ENCODE results near the gene PIANP. TPM values are rescaled to one million over a fixed set of nuclear protein-coding genes. Genes with fewer than 3 reads are reported as not detected.

Gene PIANP
- total and polyA plus RNA-seq, 2 donors (not counting 1 experiment from before 2014, with no cell fraction given), result 0.24 to 0.54 TPM

DNA sequence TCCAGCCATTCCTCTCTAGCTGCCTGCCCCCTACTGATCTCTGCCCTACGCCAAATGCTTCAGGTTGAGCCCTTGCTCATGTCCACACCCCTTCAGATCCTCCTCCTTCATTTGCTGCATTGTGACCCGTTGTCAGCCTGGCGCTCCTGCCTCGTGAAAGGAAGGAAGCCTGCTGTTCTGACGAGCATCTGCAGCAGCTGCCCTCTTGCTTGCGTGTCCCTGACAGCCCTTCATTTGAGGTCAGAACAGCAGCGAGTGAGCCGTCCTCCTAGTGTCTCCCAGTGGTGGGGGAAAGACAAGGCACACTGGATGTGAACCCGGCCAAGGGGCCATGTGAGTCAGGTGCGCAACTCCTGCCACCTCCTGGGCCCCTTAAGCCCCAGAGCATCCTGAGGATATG, 3.0 kb upstream of the PIANP start:
- no peak overlapping the region for H3K4me3 Mint-ChIP-seq
- CTCF ChIA-PET, result no interaction called here
- H3K27me3 Mint-ChIP-seq, result peaks cover 35% of the 10 kb centered on the region

DNA sequence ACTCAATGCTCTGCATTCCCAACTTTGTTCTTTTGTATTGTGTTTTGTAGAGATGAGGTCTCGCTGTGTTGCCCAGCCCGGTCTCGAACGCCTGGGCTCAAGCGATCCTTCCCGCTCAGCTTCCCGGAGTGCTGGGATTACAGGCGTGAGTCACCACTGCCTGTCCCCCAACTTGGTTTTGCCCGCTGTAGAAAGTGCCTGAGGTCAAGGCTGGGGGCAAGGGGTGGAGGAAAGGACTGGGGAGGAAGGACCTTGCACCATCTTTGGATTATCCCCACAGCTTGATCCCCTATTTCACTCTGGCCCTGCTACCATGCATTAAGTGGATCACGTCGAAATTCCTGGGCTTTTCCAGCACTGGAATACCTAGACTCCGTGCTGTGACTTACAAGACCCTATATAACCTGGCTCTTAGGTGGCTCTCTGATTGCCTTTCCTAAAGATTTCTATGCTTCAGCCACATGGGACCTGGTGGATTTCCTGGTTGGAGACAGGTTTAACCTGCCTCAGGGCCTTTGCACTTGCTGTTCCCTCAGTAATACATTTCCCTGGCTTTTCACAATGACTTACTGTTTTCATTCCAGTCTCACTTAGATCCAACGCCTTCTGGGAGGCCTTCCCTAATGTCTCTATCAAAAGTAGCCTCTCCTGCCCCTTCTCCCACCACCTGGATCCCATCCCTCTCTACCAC, 608 bp upstream of the PIANP start:
- Histone ChIP-seq H3K4me1 (ENCODE audit: control insufficient read depth in 2 of 2, insufficient read depth in 2 of 2, low read length in 2 of 2) (peaks cover 39 to 42% of the 10 kb centered on the region in 2 donors), H3K27me3 (replicated peaks in 1 of 4; ENCODE audit: control extremely low read depth in 1 of 4, control insufficient read depth in 3 of 4, insufficient read depth in 4 of 4, low read length in 3 of 4) (peaks cover 4 to 43% (median 28%) of the 10 kb centered on the region in 4 experiments), H3K9me3 (ENCODE audit: control extremely low read depth in 1 of 3, control insufficient read depth in 2 of 3, insufficient read depth in 1 of 3, low read length in 2 of 3) (no peaks in the 10 kb centered on the region), H3K4me2 (replicated peaks; ENCODE audit: low read depth, low read length, poor library complexity, severe bottlenecking) (peak overlapping the region; percentile 99), H3K27ac (ENCODE audit: low read length in 2 of 2) (no peak overlapping the region), H4K20me1 (ENCODE audit: control insufficient read depth, insufficient read depth, low read length, poor library complexity, severe bottlenecking) (no peaks in the 10 kb centered on the region), H3K36me3 (replicated peaks in 1 of 2; ENCODE audit: control extremely low read depth in 1 of 2, control insufficient read depth in 1 of 2, extremely low read depth in 1 of 2, insufficient read depth in 2 of 2, low read length in 1 of 2) (no peaks in the 10 kb centered on the region), H3K79me2 (ENCODE audit: control insufficient read depth, insufficient read depth, low read length) (no peaks in the 10 kb centered on the region), H2AFZ (ENCODE audit: insufficient read depth, low read depth, low read length, poor library complexity, severe bottlenecking) (peak overlapping the region; percentile 82), H3K4me3 (ENCODE audit: control extremely low read depth in 1 of 5, extremely low read depth in 1 of 5, insufficient read depth in 1 of 5, low read depth in 2 of 5, low read length in 4 of 5) (peak overlapping the region in 4 of 5 experiments; percentile 28 to 65 (median 44)), H3K9ac (ENCODE audit: low read length) (peak overlapping the region; percentile 63)
- ATAC-seq (ENCODE audit: low read depth), result no peak
- POLR2A ChIA-PET, result no interaction called here
- Mint-ChIP-seq H3K27me3 (peaks cover 34% of the 10 kb centered on the region), H3K4me1 (peaks cover 44% of the 10 kb centered on the region), H3K9me3 (ENCODE audit: insufficient read depth) (no peaks in the 10 kb centered on the region), H3K27ac (peak overlapping the region; percentile 38), H3K4me3 (peak overlapping the region; percentile 83)
- no peak for TF ChIP-seq EZH2 (IDR thresholded peaks at IDR 0.05; ENCODE audit: borderline replicate concordance, insufficient read depth, low read depth, low read length, poor library complexity, severe bottlenecking)
- TF ChIP-seq, protein P1, sequence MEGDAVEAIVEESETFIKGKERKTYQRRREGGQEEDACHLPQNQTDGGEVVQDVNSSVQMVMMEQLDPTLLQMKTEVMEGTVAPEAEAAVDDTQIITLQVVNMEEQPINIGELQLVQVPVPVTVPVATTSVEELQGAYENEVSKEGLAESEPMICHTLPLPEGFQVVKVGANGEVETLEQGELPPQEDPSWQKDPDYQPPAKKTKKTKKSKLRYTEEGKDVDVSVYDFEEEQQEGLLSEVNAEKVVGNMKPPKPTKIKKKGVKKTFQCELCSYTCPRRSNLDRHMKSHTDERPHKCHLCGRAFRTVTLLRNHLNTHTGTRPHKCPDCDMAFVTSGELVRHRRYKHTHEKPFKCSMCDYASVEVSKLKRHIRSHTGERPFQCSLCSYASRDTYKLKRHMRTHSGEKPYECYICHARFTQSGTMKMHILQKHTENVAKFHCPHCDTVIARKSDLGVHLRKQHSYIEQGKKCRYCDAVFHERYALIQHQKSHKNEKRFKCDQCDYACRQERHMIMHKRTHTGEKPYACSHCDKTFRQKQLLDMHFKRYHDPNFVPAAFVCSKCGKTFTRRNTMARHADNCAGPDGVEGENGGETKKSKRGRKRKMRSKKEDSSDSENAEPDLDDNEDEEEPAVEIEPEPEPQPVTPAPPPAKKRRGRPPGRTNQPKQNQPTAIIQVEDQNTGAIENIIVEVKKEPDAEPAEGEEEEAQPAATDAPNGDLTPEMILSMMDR (IDR thresholded peaks at IDR 0.05), result no peak
- DNase-seq, result no peak
- intact Hi-C loops (cut with micrococcal nuclease), result no loop called here
- 32% methylated on average over 11 of the region's 13 CpGs for WGBS (ENCODE audit: insufficient coverage)
- CTCF ChIA-PET, result no interaction called here

More for the DNA sequence above, 3.0 kb upstream of the PIANP start:
- H3K27me3 ChIP-seq (replicated peaks in 1 of 4; ENCODE audit: control extremely low read depth in 1 of 4, control insufficient read depth in 3 of 4, insufficient read depth in 4 of 4, low read length in 3 of 4), result peaks cover 4 to 54% (median 28%) of the 10 kb centered on the region in 4 experiments
- no peaks in the 10 kb centered on the region for H3K36me3 ChIP-seq (replicated peaks in 1 of 2; ENCODE audit: control extremely low read depth in 1 of 2, control insufficient read depth in 1 of 2, extremely low read depth in 1 of 2, insufficient read depth in 2 of 2, low read length in 1 of 2)
- TF ChIP-seq, protein P1 (IDR thresholded peaks at IDR 0.05), result no peak
- no peak for TF ChIP-seq EZH2 (IDR thresholded peaks at IDR 0.05; ENCODE audit: borderline replicate concordance, insufficient read depth, low read depth, low read length, poor library complexity, severe bottlenecking)
- no peaks in the 10 kb centered on the region for H4K20me1 ChIP-seq (ENCODE audit: control insufficient read depth, insufficient read depth, low read length, poor library complexity, severe bottlenecking)
- no peak for ATAC-seq (ENCODE audit: low read depth)
- no peak for DNase-seq
- H2AFZ ChIP-seq (ENCODE audit: insufficient read depth, low read depth, low read length, poor library complexity, severe bottlenecking), result no peak overlapping the region
- intact Hi-C loops (cut with micrococcal nuclease), result no loop called here
- WGBS (ENCODE audit: insufficient coverage), result 10% methylated on average over 10 of the region's 10 CpGs
- H3K4me3 ChIP-seq (ENCODE audit: control extremely low read depth in 1 of 5, extremely low read depth in 1 of 5, insufficient read depth in 1 of 5, low read depth in 2 of 5, low read length in 4 of 5), result no peak overlapping the region
- POLR2A ChIA-PET, result no interaction called here
- H3K9me3 ChIP-seq (ENCODE audit: control extremely low read depth in 1 of 3, control insufficient read depth in 2 of 3, insufficient read depth in 1 of 3, low read length in 2 of 3), result no peaks in the 10 kb centered on the region
- H3K4me1 ChIP-seq (ENCODE audit: control insufficient read depth in 2 of 2, insufficient read depth in 2 of 2, low read length in 2 of 2), result peaks cover 19 to 20% of the 10 kb centered on the region in 2 donors
- H3K27ac ChIP-seq (ENCODE audit: low read length in 2 of 2), result no peak overlapping the region
- Mint-ChIP-seq H3K27ac (no peak overlapping the region), H3K4me1 (peaks cover 23% of the 10 kb centered on the region), H3K9me3 (ENCODE audit: insufficient read depth) (no peaks in the 10 kb centered on the region)
- H3K4me2 ChIP-seq (replicated peaks; ENCODE audit: low read depth, low read length, poor library complexity, severe bottlenecking), result no peak overlapping the region
- H3K79me2 ChIP-seq (ENCODE audit: control insufficient read depth, insufficient read depth, low read length), result no peaks in the 10 kb centered on the region
- H3K9ac ChIP-seq (ENCODE audit: low read length), result no peak overlapping the region

Measured in B cell (primary cell).